NT2/D1 (cell line): ENCODE measurements around the gene LMCD1.

Experiments
- YY1 ChIP-seq: IDR thresholded peaks from 2 replicates; pipeline ENCODE4 v1.6.1; 2011; ENCODE audit not compliant: insufficient read length, insufficient read depth
- ZNF274 ChIP-seq: IDR thresholded peaks from 2 replicates; pipeline ENCODE4 v1.6.1; 2011; ENCODE audit warnings: mild to moderate bottlenecking, low read depth, low read length

DNA sequence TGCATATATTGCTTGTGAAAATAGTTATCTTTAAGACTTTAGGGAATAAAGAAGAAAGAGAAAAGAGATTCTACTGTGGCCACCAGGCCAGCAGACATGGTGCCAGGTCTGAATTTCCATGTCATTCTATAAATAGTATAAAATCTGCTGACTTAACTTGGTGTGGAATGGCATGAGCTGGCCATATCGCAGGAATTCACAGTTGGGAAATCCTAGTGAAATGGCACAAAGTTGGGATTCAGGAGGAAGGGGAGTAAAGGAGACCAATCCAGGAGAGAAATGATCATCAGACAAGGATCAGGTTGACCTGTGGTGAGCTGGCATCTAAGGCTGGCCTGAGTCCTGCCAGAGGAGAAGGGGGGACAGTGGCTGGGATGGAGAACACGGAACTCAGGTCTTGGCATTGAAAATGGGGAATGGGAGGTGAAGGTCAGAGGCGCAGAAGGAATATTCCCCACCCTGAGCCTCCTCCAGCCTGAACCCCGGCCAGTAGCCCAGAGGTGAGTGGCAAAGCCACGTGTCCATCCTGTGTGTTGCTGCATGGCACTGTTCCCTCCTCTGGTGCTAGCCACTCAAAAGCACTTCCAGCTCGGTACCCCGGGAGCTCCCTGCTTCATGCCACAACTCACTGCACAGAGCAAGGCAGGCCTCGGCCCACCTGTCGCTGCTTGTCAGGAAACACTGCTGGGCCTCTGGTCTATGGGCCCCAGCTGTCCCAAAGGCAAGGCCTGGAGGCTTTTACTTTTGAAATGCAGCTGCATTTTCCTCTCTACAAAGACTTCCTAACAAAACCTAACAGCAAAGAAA, 91.6 kb downstream of the LMCD1 start:
- TF ChIP-seq YY1 (no peak), ZNF274 (no peak)
